K562 (cell line): ENCODE results near the gene RC3H2. TPM values are rescaled to one million over a fixed set of nuclear protein-coding genes. Genes with fewer than 3 reads are reported as not detected.

Experiments used
- ATF3 ChIP-seq, 2 experiments: fragments of 450-650 bp in 1 of 2; sonication (generic) in 1 of 2; formaldehyde crosslinking in 1 of 2; IDR thresholded peaks in 1 of 2; conservative IDR thresholded peaks in 1 of 2; 2 replicates each; pipeline versions ENCODE4 v1.6.1 to v1.8.1; 2016 to 2023; ENCODE audit warnings: mild to moderate bottlenecking in 2 of 2, moderate library complexity in 2 of 2, inconsistent platforms in 1 of 2, missing genetic modification reagents in 1 of 2
- BCOR ChIP-seq: fragments of 450-650 bp; IDR thresholded peaks from 2 replicates; pipeline ENCODE4 v1.6.1; 2016
- BRF2 ChIP-seq: IDR thresholded peaks from 3 replicates; pipeline ENCODE4 v1.6.1; 2011; ENCODE audit warnings: borderline replicate concordance, mild to moderate bottlenecking; ENCODE audit not compliant: insufficient read length, insufficient read depth
- CREB1 ChIP-seq, 2 experiments: sonication (generic) in 1 of 2; formaldehyde crosslinking in 1 of 2; IDR thresholded peaks; 2 replicates each; pipeline versions ENCODE4 v1.6.1 to v1.8.0; 2012 to 2022; ENCODE audit warnings: inconsistent platforms in 1 of 2, mild to moderate bottlenecking in 1 of 2, missing genetic modification reagents in 1 of 2, moderate library complexity in 1 of 2
- DMBX1 ChIP-seq: fragments of 250-450 bp; sonication (Bioruptor Pico); IDR thresholded peaks from 2 replicates; pipeline ENCODE4 v1.8.0; 2022; ENCODE audit warnings: inconsistent platforms, mild to moderate bottlenecking, moderate library complexity, borderline replicate concordance
- GABPA ChIP-seq: fragments of 200-800 bp; sonication (Bioruptor generic); conservative IDR thresholded peaks from 2 replicates; pipeline ENCODE4 v1.6.1; 2016; ENCODE audit warnings: low read depth, missing genetic modification characterization, missing compliant biosample characterization
- HBP1 ChIP-seq: fragments of 450-650 bp; formaldehyde crosslinking; IDR thresholded peaks from 2 replicates; pipeline ENCODE4 v1.4.0; 2022; ENCODE audit warnings: missing genetic modification characterization
- HCFC1 ChIP-seq: IDR thresholded peaks from 2 replicates; pipeline ENCODE4 v1.6.1; 2012; ENCODE audit warnings: low read depth, low read length, improper control_type of control experiment
- HDGF ChIP-seq: fragments of 450-650 bp; IDR thresholded peaks from 2 replicates; pipeline ENCODE4 v1.6.1; 2016
- HIVEP1 ChIP-seq: fragments of 250-450 bp; sonication (Bioruptor Pico); IDR thresholded peaks from 2 replicates; pipeline ENCODE4 v1.4.0; 2020; ENCODE audit warnings: mild to moderate bottlenecking
- HMGN3 ChIP-seq: IDR thresholded peaks from 2 replicates; pipeline ENCODE4 v1.6.1; 2011; ENCODE audit warnings: borderline replicate concordance, low read depth, mild to moderate bottlenecking, mixed read lengths, low read length; ENCODE audit not compliant: insufficient read length; ENCODE audit errors: extremely low read depth
- KDM2B ChIP-seq: fragments of 250-450 bp; sonication (Bioruptor Pico); IDR thresholded peaks from 2 replicates; pipeline ENCODE4 v1.8.0; 2021; ENCODE audit warnings: mild to moderate bottlenecking, moderate library complexity
- MTA1 ChIP-seq: fragments of 450-650 bp; IDR thresholded peaks from 2 replicates; pipeline ENCODE4 v1.6.1; 2017; ENCODE audit warnings: borderline replicate concordance
- NFRKB ChIP-seq: fragments of 450-650 bp; IDR thresholded peaks from 2 replicates; pipeline ENCODE4 v1.6.1; 2016; ENCODE audit warnings: low read depth
- NR2C1 ChIP-seq, 2 experiments: fragments of 450-650 bp; IDR thresholded peaks; 2 replicates each; pipeline ENCODE4 v1.6.1; 2017; ENCODE audit warnings: mild to moderate bottlenecking in 2 of 2, antibody characterized with exemption in 1 of 2, inconsistent platforms in 1 of 2, missing compliant biosample characterization in 1 of 2, missing genetic modification characterization in 1 of 2
- POLR2AphosphoS5 ChIP-seq: IDR thresholded peaks from 2 replicates; pipeline ENCODE4 v1.6.1; 2011; ENCODE audit warnings: mild to moderate bottlenecking, low read depth, low read length, moderate library complexity; ENCODE audit not compliant: control insufficient read depth, insufficient read depth
- PURB ChIP-seq: sonication (generic); formaldehyde crosslinking; IDR thresholded peaks from 2 replicates; pipeline ENCODE4 v1.9.0; 2021; ENCODE audit warnings: low read depth, mild to moderate bottlenecking, missing genetic modification reagents
- RBM22 ChIP-seq: fragments of 200-400 bp; formaldehyde crosslinking; IDR thresholded peaks from 2 replicates; pipeline ENCODE4 v1.6.1; 2018; ENCODE audit warnings: low read length, low read depth; ENCODE audit not compliant: poor library complexity, severe bottlenecking
- RNF2 ChIP-seq: sonication (generic); IDR thresholded peaks from 2 replicates; pipeline ENCODE4 v1.6.1; 2016
- TEAD4 ChIP-seq, 2 experiments: sonication (generic) in 1 of 2; formaldehyde crosslinking in 1 of 2; IDR thresholded peaks; 2 replicates each; pipeline versions ENCODE4 v1.6.1 to v1.8.0; 2012 to 2022; ENCODE audit warnings: borderline replicate concordance in 1 of 2, inconsistent platforms in 1 of 2, low read length in 1 of 2, mild to moderate bottlenecking in 1 of 2, missing genetic modification reagents in 1 of 2
- ZBED1 ChIP-seq: IDR thresholded peaks from 2 replicates; pipeline ENCODE4 v1.6.1; 2014
- ZNF445 ChIP-seq: fragments of 250-450 bp; sonication (Bioruptor Pico); IDR thresholded peaks from 2 replicates; pipeline ENCODE4 v1.4.0; 2020; ENCODE audit warnings: low read depth, mild to moderate bottlenecking, moderate library complexity
- ZNF57 ChIP-seq: fragments of 450-650 bp; formaldehyde crosslinking; IDR thresholded peaks from 2 replicates; pipeline ENCODE4 v1.4.0; 2020; ENCODE audit warnings: mild to moderate bottlenecking, moderate library complexity
- ZNF668 ChIP-seq: fragments of 250-450 bp; sonication (Bioruptor Pico); IDR thresholded peaks from 2 replicates; pipeline ENCODE4 v1.8.0; 2022; ENCODE audit warnings: mild to moderate bottlenecking, inconsistent platforms
- polyA plus RNA-seq, 8 experiments: library from polyadenylated mRNA; depleted of rRNA in 4 of 8; stranded (reverse) in 5 of 8; unstranded in 3 of 8; fragments of >200 nt; fragmentation: Nextera tagmentation in 2 of 8; fragmentation: Illumina TruSeq in 1 of 8; extraction: Ambion mirVana in 2 of 8; extraction: Trizol in 1 of 8; gene quantifications; 2 replicates each; pipeline versions ENCODE4 v1.2.1 to v1.2.3, GENCODE V29; 2011 to 2014; ENCODE audit warnings: inconsistent platforms in 1 of 8, missing spikeins in 1 of 8
- total RNA-seq, 7 experiments: library from RNA; depleted of rRNA in 6 of 7; stranded (reverse); fragments of >200 nt in 6 of 7; fragmentation: Illumina TruSeq in 2 of 7; extraction: Trizol in 2 of 7; gene quantifications; 2 replicates each; pipeline versions ENCODE4 v1.2.1 to v1.2.3, GENCODE V29; 2011 to 2021; ENCODE audit warnings: low replicate concordance in 1 of 7

RC3H2 gene
- total and polyA plus RNA-seq, 9 of the 15 experiments (the other 6 are each of a cell fraction or from before 2014, with no cell fraction given): 5.6 to 35.4 (median 18.6) TPM

- no peak for TF ChIP-seq BRF2
- no peak for TF ChIP-seq ZNF445
- TF ChIP-seq RBM22: no peak
- TF ChIP-seq HDGF: no peak
- TF ChIP-seq HBP1 (CRISPR knock-in tag): no peak
- TF ChIP-seq NFRKB: no peak
- TF ChIP-seq TEAD4 (IDR thresholded peaks at IDR 0.05; ENCODE audit: low read length): peak; percentile 36; the same call in 1 of the 2 replicates
- TF ChIP-seq TEAD4 (CRISPR knock-in tag; IDR thresholded peaks at IDR 0.05; ENCODE audit: borderline replicate concordance): no peak
- no peak for TF ChIP-seq ZNF668
- TF ChIP-seq CREB1 (IDR thresholded peaks at IDR 0.05): 0 out of 2 replicates have a peak, but pooled peaks have one; percentile 20
- no peak for TF ChIP-seq CREB1 (CRISPR knock-in tag; IDR thresholded peaks at IDR 0.05)
- no peak for TF ChIP-seq MTA1
- TF ChIP-seq KDM2B (CRISPR knock-in tag): no peak
- no peak for TF ChIP-seq DMBX1 (CRISPR knock-in tag)
- peak; percentile 41 for TF ChIP-seq HMGN3
- 0 out of 2 replicates have a peak, but pooled peaks have one; percentile 31 for TF ChIP-seq POLR2AphosphoS5
- TF ChIP-seq ATF3 (IDR thresholded peaks at IDR 0.05): no peak
- TF ChIP-seq ATF3 (CRISPR knock-in tag; conservative IDR thresholded peaks at IDR 0.05): no peak
- no peak for TF ChIP-seq ZNF57 (CRISPR knock-in tag)
- TF ChIP-seq HCFC1: peak; percentile 74
- peak; percentile 43; the same call in 1 of the 2 replicates for TF ChIP-seq RNF2
- no peak for TF ChIP-seq BCOR
- TF ChIP-seq GABPA: peak; percentile 98
- no peak for TF ChIP-seq ZBED1
- TF ChIP-seq NR2C1 (IDR thresholded peaks at IDR 0.05): peak; percentile 96
- TF ChIP-seq NR2C1 (tag; IDR thresholded peaks at IDR 0.05): peak; percentile 98
- no peak for TF ChIP-seq HIVEP1 (CRISPR knock-in tag)
- no peak for TF ChIP-seq PURB (CRISPR knock-in tag)
These were observed 26.3 kb upstream of the RC3H2 start, which contains the start of gene ZBTB26 (continued) for GRCh38 chr9:122931226-122932121.
